ENCODE measurements around the gene FAM117A.
"Not testable (repeated sequence)": the region's sequence is repeated elsewhere in the genome, so short reads cannot be mapped to it uniquely, and the experiment has no call there.

The FAM117A gene

DNA sequence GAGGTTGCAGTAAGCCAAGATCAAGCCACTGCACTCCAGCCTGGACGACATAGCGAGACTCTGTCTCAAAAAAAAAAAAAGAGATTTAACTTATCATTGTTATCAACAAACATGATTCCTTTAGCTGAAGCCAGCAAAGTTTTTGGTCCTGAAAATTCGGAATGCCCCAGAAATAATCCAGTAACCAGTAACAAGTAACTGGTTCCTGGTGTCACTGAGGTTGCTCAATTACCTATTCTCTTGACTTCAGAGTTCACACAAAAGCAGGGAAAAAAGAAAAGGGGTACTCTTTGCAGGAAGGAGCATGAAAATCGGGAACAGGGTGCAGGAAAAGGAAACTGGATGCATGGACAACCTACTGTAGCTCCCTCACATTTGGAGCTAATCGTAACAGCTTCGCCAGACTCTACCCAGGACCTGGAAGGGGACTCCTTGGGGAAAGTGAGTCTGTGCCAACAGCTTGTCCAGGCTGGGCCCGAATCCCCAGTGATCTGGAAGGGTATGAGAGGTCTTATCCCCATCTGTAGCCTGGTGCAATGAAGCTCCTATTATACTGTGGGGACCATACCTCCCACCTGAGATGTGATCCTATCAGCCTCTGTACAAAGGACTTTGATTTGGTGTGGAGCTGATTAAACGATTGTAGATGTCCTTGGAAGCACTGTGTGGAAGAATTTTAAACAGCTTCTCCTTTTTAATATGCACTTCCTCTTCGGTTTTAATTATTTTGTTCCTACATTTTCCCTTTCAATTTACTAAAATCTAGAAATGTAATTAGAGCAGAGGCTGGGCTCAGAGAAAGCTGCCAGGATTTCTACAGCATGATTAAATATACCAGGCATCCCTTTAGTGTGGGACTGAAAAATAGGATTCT, 82.6 kb downstream of the FAM117A start:
- in situ Hi-C loops (cut with MboI; ENCODE audit: low sequenced_read_pairs) = no loop called here

DNA sequence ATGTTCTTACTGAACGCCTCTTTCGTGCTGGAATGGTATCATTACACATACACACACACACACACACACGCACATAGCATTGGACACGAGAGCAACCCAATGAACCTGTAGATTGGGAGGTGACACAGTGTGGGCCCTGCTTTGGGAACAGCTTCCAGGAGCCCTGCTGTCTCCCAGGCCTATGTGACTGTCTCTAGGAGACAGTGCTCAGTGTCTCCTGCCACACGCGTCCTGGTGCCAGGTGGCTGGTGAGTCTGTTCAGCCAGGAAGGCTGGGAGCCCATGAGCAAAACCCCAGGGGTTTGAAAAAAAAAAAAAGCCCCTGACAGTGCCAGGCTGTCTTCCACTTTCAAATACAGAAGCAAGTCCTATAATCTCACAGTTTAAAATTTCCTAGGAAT, 83.6 kb downstream of the FAM117A start:
- in situ Hi-C loops (cut with MboI; ENCODE audit: low sequenced_read_pairs) = no loop called here

DNA sequence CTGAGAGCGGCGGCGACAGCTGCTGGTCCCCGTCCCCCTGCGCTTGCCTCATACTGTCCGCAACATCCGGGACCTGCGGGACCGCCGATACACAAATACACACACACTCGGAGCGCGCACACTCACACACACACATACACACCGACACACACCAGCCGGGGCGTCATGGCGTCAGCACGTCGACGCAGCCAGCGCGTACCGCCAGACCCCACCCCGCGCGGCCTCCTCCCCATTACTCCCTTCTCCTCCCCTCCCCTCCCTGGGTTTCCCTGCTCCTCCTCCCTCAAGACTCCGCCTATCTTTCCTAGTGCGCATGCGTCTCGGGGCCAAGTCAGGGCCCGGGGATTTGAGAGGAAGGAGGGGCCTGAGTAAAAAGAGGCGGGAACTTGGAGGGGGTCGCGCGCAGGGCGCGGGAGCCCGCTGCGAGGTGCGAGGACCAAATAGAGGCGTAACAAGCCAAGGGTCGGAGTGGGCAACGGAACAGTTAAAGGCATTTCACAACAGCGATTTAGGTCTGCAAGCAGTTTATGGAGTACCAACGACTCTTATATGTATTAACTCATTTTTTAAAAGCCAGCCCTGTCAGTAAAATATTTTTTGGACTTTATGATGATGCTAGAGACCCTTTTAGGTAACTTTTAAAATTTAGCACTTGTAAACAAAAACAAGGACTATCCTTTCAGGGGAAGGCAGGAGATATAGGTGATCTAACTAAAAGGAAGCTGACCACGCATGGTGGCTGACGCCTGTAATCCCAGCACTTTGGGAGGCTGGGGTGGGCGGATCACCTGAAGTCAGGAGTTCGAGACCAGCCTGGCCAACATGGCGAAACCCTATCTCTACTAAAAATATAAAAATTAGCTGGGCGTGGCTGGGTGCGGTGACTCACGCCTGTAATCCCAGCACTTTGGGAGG, 85.7 kb downstream of the FAM117A start, which contains the start of gene SPOP:
Gene SPOP (minus strand): TSS at position 165 of the 915 bp plus-strand sequence. CDS start 55,287 bp downstream, outside the sequence.
- in situ Hi-C loops (cut with MboI; ENCODE audit: low sequenced_read_pairs) = no loop called here

DNA sequence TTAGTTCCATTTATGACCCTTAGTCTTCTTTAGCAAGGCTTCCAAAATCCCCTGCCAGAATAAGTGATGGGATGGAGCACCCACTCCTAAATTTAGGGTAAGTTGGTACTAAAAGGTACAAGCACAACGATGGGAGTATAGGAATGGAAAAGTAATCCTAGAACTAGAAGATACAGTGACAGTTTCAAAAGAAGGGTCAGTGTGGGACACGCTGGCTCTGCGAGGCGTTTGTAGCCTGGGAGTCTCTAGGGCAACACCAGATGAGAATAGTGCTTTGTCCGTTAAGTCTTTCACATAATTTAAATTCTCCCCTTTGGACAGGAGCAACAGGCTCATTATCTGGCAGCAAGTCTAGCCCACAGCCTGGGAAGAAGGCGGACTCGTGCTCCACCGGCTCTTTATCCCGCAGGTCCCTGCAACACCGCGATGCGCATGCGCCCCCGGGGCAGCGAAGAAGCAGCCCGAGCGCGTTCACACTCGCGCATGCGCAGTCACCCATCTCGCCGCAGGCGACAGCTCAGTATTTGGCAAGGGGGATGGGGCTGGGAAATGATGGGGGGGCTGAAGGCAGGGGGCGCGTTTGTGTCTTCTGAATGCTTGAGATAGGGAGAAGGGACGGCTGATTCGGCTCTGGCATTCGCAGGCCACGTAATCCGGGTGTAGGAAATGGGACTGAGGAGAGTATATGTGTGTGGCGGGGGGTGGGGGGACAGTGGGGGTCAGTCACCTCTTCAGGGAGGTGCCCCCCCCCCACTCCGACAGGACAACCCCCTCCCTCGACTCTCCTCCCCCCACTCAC, 86.6 kb downstream of the FAM117A start:
- in situ Hi-C loops (cut with MboI; ENCODE audit: low sequenced_read_pairs) = no loop called here

DNA sequence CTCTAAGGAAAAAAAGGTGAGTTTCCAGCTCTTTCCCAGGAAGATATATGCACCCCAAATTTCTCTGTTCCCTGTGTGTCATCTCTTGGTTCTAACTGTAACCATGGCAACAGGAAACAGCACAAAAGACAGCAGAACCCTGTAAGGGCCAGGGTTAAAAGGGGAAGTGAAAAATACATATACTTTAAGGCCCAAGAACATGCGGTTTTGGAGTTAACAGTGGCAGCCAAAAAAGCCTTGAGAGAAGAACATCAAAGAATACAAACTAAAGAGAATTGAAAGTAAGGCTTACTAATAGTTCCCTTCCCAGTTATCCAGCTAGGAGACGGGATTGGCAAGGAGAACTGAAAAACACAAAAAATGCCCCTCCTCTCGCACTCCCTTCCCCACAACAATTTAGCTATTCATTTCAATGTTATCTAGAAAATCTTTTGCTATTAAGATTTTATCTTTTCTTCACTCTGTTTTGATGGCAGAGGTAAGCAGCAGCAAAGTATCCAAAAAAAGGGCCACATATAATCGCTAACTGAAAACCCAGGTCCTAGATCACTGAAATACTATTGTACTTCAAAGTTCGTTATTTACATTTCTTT, 87.6 kb downstream of the FAM117A start:
- in situ Hi-C loops (cut with MboI; ENCODE audit: low sequenced_read_pairs) = no loop called here

- in situ Hi-C loops (cut with MboI; ENCODE audit: low sequenced_read_pairs) = no loop called here
Measured at GRCh38 chr17:49674507-49674906, 89.4 kb downstream of the FAM117A start.

- in situ Hi-C loops (cut with MboI; ENCODE audit: low sequenced_read_pairs) = not testable (repeated sequence)
Measured at GRCh38 chr17:49673679-49674078, 90.3 kb downstream of the FAM117A start.

- in situ Hi-C loops (cut with MboI; ENCODE audit: low sequenced_read_pairs) = no loop called here
Measured at GRCh38 chr17:49670641-49671040, 93.3 kb downstream of the FAM117A start.

GRCh38 chr17:49670002-49670401, 93.9 kb downstream of the FAM117A start:
- in situ Hi-C loops (cut with MboI; ENCODE audit: low sequenced_read_pairs) = no loop called here

GRCh38 chr17:49667854-49668253, 96.1 kb downstream of the FAM117A start:
- in situ Hi-C loops (cut with MboI; ENCODE audit: low sequenced_read_pairs) = no loop called here

GRCh38 chr17:49664706-49665211, 99.2 kb downstream of the FAM117A start:
- in situ Hi-C loops (cut with MboI; ENCODE audit: low sequenced_read_pairs) = no loop called here
